ENCODE measurements around the gene SDHA. TPM values are rescaled to one million over a fixed set of nuclear protein-coding genes. Genes with fewer than 3 reads are reported as not detected.

SDHA gene
- total and polyA plus RNA-seq, 2 of the 13 experiments (the other 11 are each of a cell fraction or from before 2014, with no cell fraction given): 185 to 240 TPM

DNA sequence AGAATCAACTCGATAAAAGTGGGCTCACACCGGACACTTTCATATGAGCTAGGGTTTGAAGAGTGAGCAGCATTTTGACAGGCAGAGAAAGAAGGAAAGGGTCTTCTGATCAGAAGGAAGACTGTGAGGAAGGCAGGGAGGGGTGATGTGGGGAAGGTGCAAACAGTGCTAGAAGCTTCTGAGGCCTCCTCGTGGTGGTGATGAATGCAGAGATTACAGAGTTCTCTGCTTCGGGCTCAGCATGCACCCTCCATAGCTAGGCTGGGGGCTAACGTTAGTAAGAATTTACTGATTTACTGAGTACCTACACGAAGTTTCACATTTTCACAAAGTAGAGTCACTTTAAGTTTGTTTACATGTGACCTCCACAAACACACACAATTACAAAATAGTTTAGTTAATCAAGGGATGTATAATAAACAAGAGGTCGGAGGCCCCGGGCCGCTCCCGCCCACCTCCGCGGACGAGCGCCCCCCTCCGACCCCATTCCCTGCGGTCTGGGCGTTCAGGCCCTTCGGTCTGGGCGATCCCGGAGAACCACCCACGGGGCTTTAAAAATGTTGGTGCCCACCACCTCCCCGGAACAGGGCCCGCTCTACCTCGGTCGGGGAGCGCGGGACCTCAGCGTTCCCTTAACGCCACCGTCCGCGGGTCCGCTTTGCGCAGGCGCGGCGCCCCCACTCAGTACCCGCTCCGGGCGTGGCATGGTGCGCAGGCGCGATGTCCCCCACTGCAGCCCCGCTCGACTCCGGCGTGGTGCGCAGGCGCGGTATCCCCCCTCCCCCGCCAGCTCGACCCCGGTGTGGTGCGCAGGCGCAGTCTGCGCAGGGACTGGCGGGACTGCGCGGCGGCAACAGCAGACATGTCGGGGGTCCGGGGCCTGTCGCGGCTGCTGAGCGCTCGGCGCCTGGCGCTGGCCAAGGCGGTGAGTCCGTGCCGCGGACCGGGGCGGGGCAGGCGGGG lies at the start of gene SDHA, which contains the start of gene CCDC127 (continued):
- TF ChIP-seq KLF12 (CRISPR knock-in tag; IDR thresholded peaks at IDR 0.05; ENCODE audit: borderline replicate concordance) (0 out of 2 replicates have a peak, but pooled peaks have one; percentile 42), THAP11 (CRISPR knock-in tag; IDR thresholded peaks at IDR 0.05) (peak; percentile 58), RAD21 (CRISPR knock-in tag; IDR thresholded peaks at IDR 0.05) (peak; percentile 44; the same call in 1 of the 2 replicates), RXRA (CRISPR knock-in tag; IDR thresholded peaks at IDR 0.05) (0 out of 2 replicates have a peak, but pooled peaks have one; percentile 22), ZNF143 (CRISPR knock-in tag; IDR thresholded peaks at IDR 0.05) (peak; percentile 76), RBFOX2 (IDR thresholded peaks at IDR 0.05; ENCODE audit: low read depth, low read length) (peak; percentile 86)
- TF ChIP-seq, protein P1, sequence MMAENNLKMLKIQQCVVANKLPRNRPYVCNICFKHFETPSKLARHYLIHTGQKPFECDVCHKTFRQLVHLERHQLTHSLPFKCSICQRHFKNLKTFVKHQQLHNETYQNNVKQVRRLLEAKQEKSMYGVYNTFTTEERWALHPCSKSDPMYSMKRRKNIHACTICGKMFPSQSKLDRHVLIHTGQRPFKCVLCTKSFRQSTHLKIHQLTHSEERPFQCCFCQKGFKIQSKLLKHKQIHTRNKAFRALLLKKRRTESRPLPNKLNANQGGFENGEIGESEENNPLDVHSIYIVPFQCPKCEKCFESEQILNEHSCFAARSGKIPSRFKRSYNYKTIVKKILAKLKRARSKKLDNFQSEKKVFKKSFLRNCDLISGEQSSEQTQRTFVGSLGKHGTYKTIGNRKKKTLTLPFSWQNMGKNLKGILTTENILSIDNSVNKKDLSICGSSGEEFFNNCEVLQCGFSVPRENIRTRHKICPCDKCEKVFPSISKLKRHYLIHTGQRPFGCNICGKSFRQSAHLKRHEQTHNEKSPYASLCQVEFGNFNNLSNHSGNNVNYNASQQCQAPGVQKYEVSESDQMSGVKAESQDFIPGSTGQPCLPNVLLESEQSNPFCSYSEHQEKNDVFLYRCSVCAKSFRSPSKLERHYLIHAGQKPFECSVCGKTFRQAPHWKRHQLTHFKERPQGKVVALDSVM (CRISPR knock-in tag; IDR thresholded peaks at IDR 0.05): peak; percentile 33; the same call in 1 of the 2 replicates
- TF ChIP-seq, protein P2, sequence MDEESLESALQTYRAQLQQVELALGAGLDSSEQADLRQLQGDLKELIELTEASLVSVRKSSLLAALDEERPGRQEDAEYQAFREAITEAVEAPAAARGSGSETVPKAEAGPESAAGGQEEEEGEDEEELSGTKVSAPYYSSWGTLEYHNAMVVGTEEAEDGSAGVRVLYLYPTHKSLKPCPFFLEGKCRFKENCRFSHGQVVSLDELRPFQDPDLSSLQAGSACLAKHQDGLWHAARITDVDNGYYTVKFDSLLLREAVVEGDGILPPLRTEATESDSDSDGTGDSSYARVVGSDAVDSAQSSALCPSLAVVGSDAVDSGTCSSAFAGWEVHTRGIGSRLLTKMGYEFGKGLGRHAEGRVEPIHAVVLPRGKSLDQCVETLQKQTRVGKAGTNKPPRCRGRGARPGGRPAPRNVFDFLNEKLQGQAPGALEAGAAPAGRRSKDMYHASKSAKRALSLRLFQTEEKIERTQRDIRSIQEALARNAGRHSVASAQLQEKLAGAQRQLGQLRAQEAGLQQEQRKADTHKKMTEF (CRISPR knock-in tag; IDR thresholded peaks at IDR 0.05): peak; percentile 21; the same call in 1 of the 2 replicates
